Activated T-helper 1 cell treated with anti-CD3 and anti-CD28 coated beads, Interleukin-12 subunit alpha, Interleukin-12 subunit beta, Interleukin-2, Interleukin-4 antibody, amounts not matched to agents 30 ng/mL and 10 ng/mL and 1 ng/mL, durations not matched to agents 14 hours and 24 hours and 36 hours (primary cell): ENCODE measurements around the gene SNED1. TPM values are rescaled to one million over a fixed set of nuclear protein-coding genes. Genes with fewer than 3 reads are reported as not detected.
"Not testable (repeated sequence)": the region's sequence is repeated elsewhere in the genome, so short reads cannot be mapped to it uniquely, and the experiment has no call there.

ENCODE experiments used
- DNase-seq: peaks from one replicate; pipeline ENCODE4 v3.0.0; 2021; ENCODE audit warnings: low spot score
- H3K27ac Mint-ChIP-seq: one replicate; pipeline ENCODE4 v1.8.0; 2021; ENCODE audit warnings: mild to moderate bottlenecking, mixed read lengths
- H3K27me3 Mint-ChIP-seq: one replicate; pipeline ENCODE4 v1.8.0; 2022; ENCODE audit warnings: mild to moderate bottlenecking, moderate library complexity, mixed read lengths; ENCODE audit not compliant: insufficient read depth
- H3K36me3 Mint-ChIP-seq: one replicate; pipeline ENCODE4 v1.8.0; 2021; ENCODE audit warnings: low read depth, mixed read lengths
- H3K4me1 Mint-ChIP-seq: one replicate; pipeline ENCODE4 v1.8.0; 2021; ENCODE audit warnings: low read depth, mixed read lengths
- H3K4me3 Mint-ChIP-seq: one replicate; pipeline ENCODE4 v1.8.0; 2021; ENCODE audit warnings: mild to moderate bottlenecking, moderate library complexity, mixed read lengths
- H3K9me3 Mint-ChIP-seq: one replicate; pipeline ENCODE4 v1.8.0; 2021; ENCODE audit warnings: mixed read lengths
- intact Hi-C: fragments of 100-400 bp; cut with micrococcal nuclease; formaldehyde crosslinking; loops from one replicate; pipeline ENCODE4 v1.15.1; 2024
- total RNA-seq: library from RNA; stranded (reverse); gene quantifications from 2 replicates; pipeline ENCODE4 v1.2.3, GENCODE V29; 2022

Gene SNED1
- total RNA-seq, 1 donor from 2014 or later: 2.5 TPM

DNA sequence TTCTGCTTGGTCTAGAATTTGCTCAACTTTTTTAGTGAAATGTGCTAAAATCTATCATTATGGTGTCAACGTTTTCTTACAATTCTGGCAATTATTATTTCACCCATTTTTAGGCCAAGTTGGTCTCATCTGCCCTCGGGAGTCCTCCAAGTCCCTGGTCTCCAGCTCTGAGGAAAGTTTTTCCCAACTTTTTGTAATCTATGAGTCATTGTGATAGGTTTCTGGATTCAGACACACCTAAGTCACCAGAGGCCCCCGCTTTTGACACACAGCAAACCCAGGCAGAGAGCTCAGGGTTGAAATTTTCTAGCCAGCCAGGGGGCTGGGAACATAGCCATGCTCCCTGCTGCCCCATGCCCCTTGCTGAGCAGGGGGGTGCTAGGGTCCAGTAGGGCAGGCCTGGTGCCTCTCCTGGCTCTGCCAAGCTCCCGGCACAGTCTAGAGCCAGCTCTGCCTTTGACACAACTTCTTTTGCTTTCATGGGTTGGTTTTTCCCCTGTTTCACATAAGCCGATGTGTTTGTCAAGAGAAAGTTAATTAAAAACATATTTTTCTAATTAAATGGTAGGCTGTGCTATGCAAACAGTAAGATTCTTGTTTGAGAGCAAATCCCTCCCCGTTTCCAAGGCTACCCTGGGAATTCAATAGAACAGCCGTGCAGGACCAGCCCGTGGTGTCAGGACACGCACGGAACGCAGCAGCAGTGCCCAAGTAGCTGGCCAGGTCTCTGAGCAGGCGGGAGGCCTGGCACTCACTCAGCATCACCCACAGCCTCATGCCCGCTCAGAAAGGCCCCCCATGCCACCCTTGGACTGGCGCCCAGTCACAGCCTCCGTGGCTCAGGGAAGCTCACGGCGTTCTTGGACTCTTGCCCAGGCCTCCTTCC is 25.5 kb upstream of the SNED1 start:
- intact Hi-C loops: no loop called here
- H3K27me3 Mint-ChIP-seq: no peaks in the 10 kb centered on the region
- no peak for DNase-seq
- H3K4me1 Mint-ChIP-seq: peaks cover 30% of the 10 kb centered on the region
- no peak overlapping the region for H3K27ac Mint-ChIP-seq
- H3K9me3 Mint-ChIP-seq: no peaks in the 10 kb centered on the region
- no peaks in the 10 kb centered on the region for H3K36me3 Mint-ChIP-seq
- H3K4me3 Mint-ChIP-seq: no peak overlapping the region

- intact Hi-C loops: no loop called here
- Mint-ChIP-seq H3K9me3 (no peaks in the 10 kb centered on the region), H3K4me3 (peak overlapping the region; percentile 23), H3K27me3 (no peaks in the 10 kb centered on the region), H3K36me3 (no peaks in the 10 kb centered on the region), H3K4me1 (peaks cover 29% of the 10 kb centered on the region), H3K27ac (peak overlapping the region; percentile 72)
- peak; percentile 45 for DNase-seq
These were observed 23.4 kb upstream of the SNED1 start for GRCh38 chr2:240974771-240975572.

- peaks cover 25% of the 10 kb centered on the region for H3K4me1 Mint-ChIP-seq
- H3K9me3 Mint-ChIP-seq, H3K36me3 Mint-ChIP-seq, H3K27ac Mint-ChIP-seq, DNase-seq, intact Hi-C loops, H3K27me3 Mint-ChIP-seq, H3K4me3 Mint-ChIP-seq: not testable (repeated sequence)
These were observed 22.5 kb upstream of the SNED1 start for GRCh38 chr2:240975903-240976302.

GRCh38 chr2:240981280-240981679 is 17.1 kb upstream of the SNED1 start:
- Mint-ChIP-seq H3K36me3 (no peaks in the 10 kb centered on the region), H3K4me3 (no peak overlapping the region), H3K4me1 (no peaks in the 10 kb centered on the region), H3K27me3 (peaks cover 7% of the 10 kb centered on the region), H3K9me3 (no peaks in the 10 kb centered on the region), H3K27ac (no peak overlapping the region)
- no peak for DNase-seq
- intact Hi-C loops: no loop called here

- no peak for DNase-seq
- no peaks in the 10 kb centered on the region for H3K9me3 Mint-ChIP-seq
- peaks cover 7% of the 10 kb centered on the region for H3K27me3 Mint-ChIP-seq
- no peaks in the 10 kb centered on the region for H3K36me3 Mint-ChIP-seq
- no peak overlapping the region for H3K4me3 Mint-ChIP-seq
- no peaks in the 10 kb centered on the region for H3K4me1 Mint-ChIP-seq
- H3K27ac Mint-ChIP-seq: no peak overlapping the region
- intact Hi-C loops: no loop called here
These were observed 16.3 kb upstream of the SNED1 start for GRCh38 chr2:240981871-240982800.

DNA sequence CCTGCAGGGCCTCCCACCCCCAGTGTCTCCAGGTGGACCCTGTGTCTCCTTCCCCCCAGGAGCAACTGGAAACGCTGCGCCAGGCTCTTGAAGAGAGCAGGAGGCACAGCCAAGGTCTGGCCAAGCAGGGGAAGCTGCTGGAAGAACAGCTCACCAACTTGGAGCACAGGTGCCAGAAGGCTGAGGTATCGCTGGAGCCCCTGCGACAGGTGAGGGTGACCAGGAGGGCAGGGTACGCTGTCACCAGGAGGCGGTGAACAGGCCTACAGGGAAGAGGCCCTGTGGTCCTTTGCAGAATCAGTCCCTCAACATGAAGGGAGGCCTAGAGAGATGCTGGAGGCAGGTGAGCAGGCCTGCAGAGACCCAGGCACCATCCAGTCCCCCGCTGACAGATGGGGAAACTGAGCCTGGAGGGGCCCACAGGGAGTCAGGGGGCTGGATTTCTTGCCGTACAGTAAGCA is 15.6 kb upstream of the SNED1 start:
- DNase-seq: no peak
- intact Hi-C loops: no loop called here
- Mint-ChIP-seq H3K27ac (no peak overlapping the region), H3K36me3 (no peaks in the 10 kb centered on the region), H3K4me3 (no peak overlapping the region), H3K27me3 (peaks cover 7% of the 10 kb centered on the region), H3K9me3 (no peaks in the 10 kb centered on the region), H3K4me1 (no peaks in the 10 kb centered on the region)

DNA sequence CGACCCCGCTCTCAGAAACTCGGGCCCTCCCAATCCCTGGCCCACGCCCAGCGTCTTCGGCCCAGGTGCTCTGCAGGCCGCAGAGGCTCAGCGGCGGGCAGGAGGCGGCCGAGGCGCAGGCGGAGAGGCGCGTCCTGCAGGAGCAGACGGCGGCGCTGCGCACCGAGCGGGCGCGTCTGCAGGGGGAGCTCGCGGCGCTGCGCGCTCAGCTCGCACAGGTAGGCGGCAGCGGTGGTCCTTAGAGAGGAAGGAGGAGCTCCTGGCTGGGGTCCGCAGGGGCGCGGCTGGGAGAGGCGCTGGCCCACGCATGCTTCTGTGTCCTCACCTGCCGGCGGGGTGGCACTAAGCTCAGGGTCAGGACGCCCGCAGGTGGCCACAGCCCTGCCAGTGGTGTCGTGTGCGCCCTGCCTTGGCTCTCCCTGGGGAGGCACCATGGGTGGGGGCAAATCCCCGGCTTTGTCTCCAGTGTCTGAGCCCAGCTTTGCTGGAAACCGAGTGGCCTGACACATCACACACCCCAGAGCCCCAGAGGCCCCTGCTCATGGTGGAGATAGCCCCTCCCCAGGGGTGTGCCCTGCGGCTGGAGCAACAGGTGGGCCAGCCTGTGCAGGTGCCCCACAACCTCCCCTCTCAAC is 14.9 kb upstream of the SNED1 start:
- H3K9me3 Mint-ChIP-seq: no peaks in the 10 kb centered on the region
- intact Hi-C loops: no loop called here
- H3K27me3 Mint-ChIP-seq: peaks cover 7% of the 10 kb centered on the region
- H3K36me3 Mint-ChIP-seq: no peaks in the 10 kb centered on the region
- no peak overlapping the region for H3K27ac Mint-ChIP-seq
- no peaks in the 10 kb centered on the region for H3K4me1 Mint-ChIP-seq
- DNase-seq: peak; percentile 37
- no peak overlapping the region for H3K4me3 Mint-ChIP-seq

DNA sequence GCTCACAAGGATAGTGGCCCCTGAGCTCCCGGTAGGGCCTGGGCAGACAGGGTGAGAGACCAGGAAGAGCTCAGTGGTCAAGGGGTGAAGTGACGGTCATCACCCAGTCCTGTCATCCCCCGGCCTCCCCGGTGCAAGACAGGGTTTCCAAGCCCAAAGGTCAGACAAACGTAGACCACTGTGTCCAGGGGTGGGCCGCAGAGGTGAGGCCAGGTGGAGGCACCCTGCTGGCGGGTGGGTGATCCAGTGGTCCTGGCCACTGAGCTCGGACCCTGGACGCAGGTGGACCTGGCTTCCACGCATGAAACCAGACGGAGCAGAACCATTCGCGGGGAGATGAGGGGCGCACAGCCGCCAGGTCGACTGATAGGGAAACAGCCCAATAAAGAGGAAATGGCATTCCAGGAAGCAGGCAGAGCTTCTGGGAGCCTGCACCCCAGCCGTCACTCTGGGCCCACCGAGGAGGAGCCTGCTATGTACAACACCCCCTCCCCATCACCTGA is 14.4 kb upstream of the SNED1 start:
- no peak overlapping the region for H3K4me3 Mint-ChIP-seq
- H3K4me1 Mint-ChIP-seq: no peaks in the 10 kb centered on the region
- no peaks in the 10 kb centered on the region for H3K36me3 Mint-ChIP-seq
- no peak overlapping the region for H3K27ac Mint-ChIP-seq
- DNase-seq: no peak
- no peaks in the 10 kb centered on the region for H3K9me3 Mint-ChIP-seq
- intact Hi-C loops: no loop called here
- peaks cover 7% of the 10 kb centered on the region for H3K27me3 Mint-ChIP-seq

DNA sequence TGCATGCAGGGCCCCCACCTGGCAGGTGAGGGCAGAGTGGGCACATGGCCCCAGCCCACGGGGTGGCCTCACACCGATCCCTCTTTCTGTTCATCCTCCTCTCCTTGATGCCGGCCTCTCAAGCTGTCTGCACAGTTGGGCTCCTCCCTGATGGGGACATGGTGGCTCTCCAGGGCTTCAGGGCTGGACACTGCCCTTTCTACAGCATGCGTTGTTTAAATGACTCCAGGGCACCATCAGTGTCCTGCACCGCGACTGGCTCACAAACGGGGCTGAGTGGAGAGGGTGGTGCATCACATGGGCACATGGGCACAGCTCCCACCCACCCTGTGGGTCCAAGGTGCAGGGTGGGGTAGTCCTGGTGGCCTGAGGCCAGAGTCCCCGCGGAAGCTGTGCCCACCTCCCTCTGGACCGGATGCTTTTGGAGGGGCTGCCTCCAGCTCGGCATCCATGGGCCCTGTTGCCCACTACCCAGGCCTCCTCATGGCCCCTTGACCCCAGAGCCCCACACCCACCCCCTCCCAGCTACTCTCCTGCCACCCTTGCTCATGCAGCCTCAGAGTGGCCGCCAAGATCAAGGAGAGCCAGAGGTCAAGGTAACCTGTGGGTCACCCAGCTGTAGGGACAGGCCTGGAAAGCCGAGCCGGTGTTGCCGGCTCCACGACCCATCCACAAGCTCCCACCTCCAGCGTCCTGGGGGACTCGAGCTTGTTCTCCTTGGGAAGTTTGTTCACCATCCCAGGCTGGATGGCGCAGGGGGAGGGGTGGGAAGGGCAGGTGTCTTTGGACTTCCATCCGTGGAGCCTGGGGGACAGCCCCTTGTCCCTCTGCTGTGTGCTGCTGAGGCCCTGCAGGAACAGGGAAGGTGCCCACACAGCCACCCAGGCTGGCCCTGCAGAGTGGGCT is 12.3 kb upstream of the SNED1 start:
- Mint-ChIP-seq H3K27me3 (peaks cover 7% of the 10 kb centered on the region), H3K4me3 (no peak overlapping the region)

GRCh38 chr2:240986787-240987411 is 11.5 kb upstream of the SNED1 start:
- intact Hi-C loops: no loop called here
- no peak for DNase-seq
- H3K27ac Mint-ChIP-seq: no peak overlapping the region
- H3K27me3 Mint-ChIP-seq: peaks cover 4% of the 10 kb centered on the region
- no peak overlapping the region for H3K4me3 Mint-ChIP-seq
- no peaks in the 10 kb centered on the region for H3K36me3 Mint-ChIP-seq
- no peaks in the 10 kb centered on the region for H3K9me3 Mint-ChIP-seq
- no peaks in the 10 kb centered on the region for H3K4me1 Mint-ChIP-seq

More for the DNA sequence above, 12.3 kb upstream of the SNED1 start:
- Mint-ChIP-seq H3K36me3 (no peaks in the 10 kb centered on the region), H3K9me3 (no peaks in the 10 kb centered on the region), H3K4me1 (no peaks in the 10 kb centered on the region), H3K27ac (no peak overlapping the region)
- intact Hi-C loops: no loop called here
- DNase-seq: no peak

DNA sequence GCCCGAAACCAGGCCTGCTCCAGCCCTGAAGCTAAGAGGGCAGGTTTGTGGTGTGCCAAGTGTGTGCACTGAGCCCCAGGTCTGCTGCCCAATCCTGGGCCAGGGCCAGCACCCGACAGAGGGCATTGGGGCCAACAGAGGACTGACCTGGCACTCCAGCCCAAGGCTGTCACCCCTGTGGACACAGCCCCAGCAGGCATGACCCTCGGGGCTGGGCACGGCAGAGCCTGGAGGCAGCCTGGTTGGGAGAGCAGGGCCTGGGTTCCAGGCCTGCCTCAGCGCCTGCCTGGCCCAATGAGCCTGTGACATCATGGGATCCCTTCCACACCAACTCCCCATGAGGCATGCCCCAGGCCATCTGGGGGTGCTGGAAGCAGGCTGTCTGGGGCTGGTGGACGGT is 10.8 kb upstream of the SNED1 start:
- DNase-seq: no peak
- no peaks in the 10 kb centered on the region for H3K9me3 Mint-ChIP-seq
- H3K4me3 Mint-ChIP-seq: no peak overlapping the region
- H3K27ac Mint-ChIP-seq: no peak overlapping the region
- no peaks in the 10 kb centered on the region for H3K36me3 Mint-ChIP-seq
- intact Hi-C loops: no loop called here
- no peaks in the 10 kb centered on the region for H3K4me1 Mint-ChIP-seq
- H3K27me3 Mint-ChIP-seq: peaks cover 3% of the 10 kb centered on the region
